ENCODE results near the gene ZFC3H1. TPM values are rescaled to one million over a fixed set of nuclear protein-coding genes. Genes with fewer than 3 reads are reported as not detected.

The ZFC3H1 gene
- total RNA-seq, 4 donors from 2014 or later: 54.6 to 124 (median 85.5) TPM

DNA sequence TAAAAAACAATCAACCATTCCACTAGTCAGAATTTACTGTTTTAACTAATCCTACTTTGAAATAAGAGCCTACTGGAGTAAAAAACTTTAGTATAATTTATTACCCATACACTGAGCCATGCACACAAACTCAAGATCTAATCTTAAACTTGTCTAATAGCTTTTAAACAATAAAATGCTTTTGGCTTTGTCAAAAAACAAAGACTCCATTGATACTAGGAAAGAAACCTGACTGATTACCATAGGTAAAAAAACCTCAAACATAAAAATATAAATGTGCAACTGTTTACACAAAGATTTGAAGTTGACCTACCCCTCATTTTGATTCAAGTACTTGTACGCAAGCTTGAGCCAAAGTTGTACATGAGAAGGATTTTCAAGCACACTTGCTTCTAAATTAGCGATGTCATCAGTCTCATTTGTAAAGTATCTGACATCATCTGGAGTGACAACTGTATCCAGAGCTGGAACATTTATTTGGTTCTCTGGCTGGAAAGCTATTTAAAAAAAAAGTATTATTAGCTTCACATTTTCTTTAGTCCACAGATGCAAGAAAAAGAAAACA, 36.1 kb downstream of the ZFC3H1 start:
- TF ChIP-seq, protein P1, sequence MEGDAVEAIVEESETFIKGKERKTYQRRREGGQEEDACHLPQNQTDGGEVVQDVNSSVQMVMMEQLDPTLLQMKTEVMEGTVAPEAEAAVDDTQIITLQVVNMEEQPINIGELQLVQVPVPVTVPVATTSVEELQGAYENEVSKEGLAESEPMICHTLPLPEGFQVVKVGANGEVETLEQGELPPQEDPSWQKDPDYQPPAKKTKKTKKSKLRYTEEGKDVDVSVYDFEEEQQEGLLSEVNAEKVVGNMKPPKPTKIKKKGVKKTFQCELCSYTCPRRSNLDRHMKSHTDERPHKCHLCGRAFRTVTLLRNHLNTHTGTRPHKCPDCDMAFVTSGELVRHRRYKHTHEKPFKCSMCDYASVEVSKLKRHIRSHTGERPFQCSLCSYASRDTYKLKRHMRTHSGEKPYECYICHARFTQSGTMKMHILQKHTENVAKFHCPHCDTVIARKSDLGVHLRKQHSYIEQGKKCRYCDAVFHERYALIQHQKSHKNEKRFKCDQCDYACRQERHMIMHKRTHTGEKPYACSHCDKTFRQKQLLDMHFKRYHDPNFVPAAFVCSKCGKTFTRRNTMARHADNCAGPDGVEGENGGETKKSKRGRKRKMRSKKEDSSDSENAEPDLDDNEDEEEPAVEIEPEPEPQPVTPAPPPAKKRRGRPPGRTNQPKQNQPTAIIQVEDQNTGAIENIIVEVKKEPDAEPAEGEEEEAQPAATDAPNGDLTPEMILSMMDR (IDR thresholded peaks at IDR 0.05): no peak
- DNase-seq (ENCODE audit: low spot score): no peak
- ATAC-seq (ENCODE audit: low FRiP score): no peak

DNA sequence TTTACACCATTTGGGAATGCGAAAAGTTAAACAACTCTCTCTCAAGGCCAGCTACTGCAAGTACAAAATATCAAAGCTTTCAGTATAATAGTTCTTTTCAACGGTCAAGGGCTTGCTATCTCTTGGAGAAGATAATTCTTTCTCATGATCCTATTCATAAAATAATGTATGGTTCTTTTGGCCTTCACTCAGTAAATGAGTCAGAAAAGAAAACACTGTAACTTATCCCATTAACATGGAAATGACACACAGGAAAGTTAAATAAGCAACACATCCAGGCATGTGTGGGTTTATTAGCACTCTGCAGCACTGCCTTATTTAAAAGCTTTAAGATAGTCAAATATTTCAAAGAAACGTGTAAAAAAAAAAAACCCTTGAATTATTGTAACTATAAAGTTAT, 36.9 kb downstream of the ZFC3H1 start:
- DNase-seq (ENCODE audit: low spot score) (no peak), ATAC-seq (ENCODE audit: low FRiP score) (no peak)
- TF ChIP-seq, protein P1 (IDR thresholded peaks at IDR 0.05): no peak

- TF ChIP-seq, protein P1 (IDR thresholded peaks at IDR 0.05): no peak
- ATAC-seq (ENCODE audit: low FRiP score) (no peak), DNase-seq (ENCODE audit: low spot score) (no peak)
Observed at GRCh38 chr12:71626098-71626497, 37.5 kb downstream of the ZFC3H1 start.

GRCh38 chr12:71625476-71625875, 38.2 kb downstream of the ZFC3H1 start:
- TF ChIP-seq, protein P1 (IDR thresholded peaks at IDR 0.05): no peak
- ATAC-seq (ENCODE audit: low FRiP score) (no peak), DNase-seq (ENCODE audit: low spot score) (no peak)

- DNase-seq (ENCODE audit: low spot score) (no peak), ATAC-seq (ENCODE audit: low FRiP score) (no peak)
- TF ChIP-seq, protein P1 (IDR thresholded peaks at IDR 0.05): no peak
Observed at GRCh38 chr12:71621938-71622337, 41.7 kb downstream of the ZFC3H1 start.

GRCh38 chr12:71610031-71610795, 53.4 kb downstream of the ZFC3H1 start:
- DNase-seq (ENCODE audit: low spot score) (no peak), ATAC-seq (ENCODE audit: low FRiP score) (no peak)
- TF ChIP-seq, protein P1 (IDR thresholded peaks at IDR 0.05): no peak

Data from omental fat pad (tissue), 4 donors.